B cell (primary cell): Measurements from ENCODE around the gene SLC25A13. TPM values are rescaled to one million over a fixed set of nuclear protein-coding genes. Genes with fewer than 3 reads are reported as not detected.

Experiments
- ATAC-seq: fragments of 200-7000 bp; cut with Tn5 transposase; one replicate; pipeline ENCODE4 v1.10.0; 2021; ENCODE audit warnings: low read depth, mild to moderate bottlenecking, moderate number of reproducible peaks, moderate library complexity
- CTCF ChIA-PET: fragments of 350-600 bp; sonication (Branson Sonifier 250); formaldehyde crosslinking; loops from one replicate; lab custom pipeline; 2021; ENCODE audit warnings: antibody characterized with exemption, inconsistent platforms; lab: Charles Lee
- POLR2A ChIA-PET: fragments of 350-600 bp; sonication (Branson Sonifier 250); formaldehyde crosslinking; loops from one replicate; lab custom pipeline; 2021; ENCODE audit warnings: antibody characterized with exemption; lab: Charles Lee
- DNase-seq: peaks from one replicate; pipeline ENCODE4 v3.0.0; 2013
- H2AFZ ChIP-seq: 2 replicates; pipeline ENCODE4 v1.6.1; 2012; ENCODE audit warnings: mild to moderate bottlenecking, low read depth, low read length; ENCODE audit not compliant: insufficient read depth, poor library complexity, severe bottlenecking
- H3K27ac ChIP-seq, 2 donors: 1 replicate in 1 of 2; 2 replicates in 1 of 2; pipeline ENCODE4 v1.5.1; 2012 to 2013; ENCODE audit warnings: low read length in 2 of 2, mild to moderate bottlenecking in 2 of 2, moderate library complexity in 1 of 2
- H3K27me3 ChIP-seq, 4 experiments: fragments of 200-600 bp in 1 of 4; sonication (generic) in 1 of 4; replicated peaks in 1 of 4; 1 replicate in 2 of 4; 2 replicates in 2 of 4; pipeline versions ENCODE4 v1.6.1 to v1.7.0; 2013 to 2016; ENCODE audit warnings: low read length in 3 of 4, mild to moderate bottlenecking in 2 of 4, mixed read lengths in 1 of 4, moderate library complexity in 1 of 4; ENCODE audit not compliant: insufficient read depth in 4 of 4, control insufficient read depth in 3 of 4; ENCODE audit errors: control extremely low read depth in 1 of 4
- H3K36me3 ChIP-seq, 2 experiments: replicated peaks in 1 of 2; 1 replicate in 1 of 2; 2 replicates in 1 of 2; pipeline versions ENCODE4 v1.6.1 to v1.7.1; 2013; ENCODE audit warnings: low read length in 1 of 2; ENCODE audit not compliant: insufficient read depth in 2 of 2, control insufficient read depth in 1 of 2; ENCODE audit errors: control extremely low read depth in 1 of 2, extremely low read depth in 1 of 2
- H3K4me1 ChIP-seq, 2 donors: fragments of 200-600 bp in 1 of 2; sonication (generic) in 1 of 2; 1 replicate in 1 of 2; 2 replicates in 1 of 2; pipeline versions ENCODE4 v1.5.1 to v1.6.1; 2013 to 2017; ENCODE audit warnings: low read length in 2 of 2; ENCODE audit not compliant: control insufficient read depth in 2 of 2, insufficient read depth in 2 of 2
- H3K4me2 ChIP-seq: replicated peaks from 2 replicates; pipeline ENCODE3; 2012; ENCODE audit warnings: mild to moderate bottlenecking, low read depth, low read length; ENCODE audit not compliant: poor library complexity, severe bottlenecking
- H3K4me3 ChIP-seq, 5 experiments: fragments of 200-600 bp in 1 of 5; sonication (generic) in 1 of 5; 1 replicate in 3 of 5; 2 replicates in 2 of 5; pipeline versions ENCODE4 v1.5.1 to v1.7.0; 2011 to 2016; ENCODE audit warnings: low read length in 4 of 5, mild to moderate bottlenecking in 4 of 5, low read depth in 2 of 5, control low read depth in 1 of 5, moderate library complexity in 1 of 5; ENCODE audit not compliant: insufficient read depth in 1 of 5; ENCODE audit errors: control extremely low read depth in 1 of 5, extremely low read depth in 1 of 5
- H3K79me2 ChIP-seq: fragments of 200-600 bp; sonication (generic); one replicate; pipeline ENCODE4 v1.6.0; 2016; ENCODE audit warnings: low read length; ENCODE audit not compliant: control insufficient read depth, insufficient read depth
- H3K9ac ChIP-seq: fragments of 200-600 bp; sonication (generic); 2 replicates; pipeline ENCODE4 v1.6.1; 2017; ENCODE audit warnings: mild to moderate bottlenecking, low read length, moderate library complexity
- H3K9me3 ChIP-seq, 3 donors: one replicate each; pipeline versions ENCODE4 v1.6.1 to v1.7.1; 2013; ENCODE audit warnings: low read length in 2 of 3; ENCODE audit not compliant: control insufficient read depth in 2 of 3, insufficient read depth in 1 of 3; ENCODE audit errors: control extremely low read depth in 1 of 3
- H4K20me1 ChIP-seq: 2 replicates; pipeline ENCODE4 v1.6.0; 2012; ENCODE audit warnings: mild to moderate bottlenecking, low read length; ENCODE audit not compliant: insufficient read depth, control insufficient read depth, poor library complexity, severe bottlenecking
- H3K27ac Mint-ChIP-seq: one replicate; pipeline ENCODE4 v1.8.0; 2021; ENCODE audit warnings: mixed read lengths
- H3K27me3 Mint-ChIP-seq: one replicate; pipeline ENCODE4 v1.8.0; 2021; ENCODE audit warnings: mixed read lengths
- H3K4me1 Mint-ChIP-seq: one replicate; pipeline ENCODE4 v1.8.0; 2021; ENCODE audit warnings: mixed read lengths
- H3K4me3 Mint-ChIP-seq: one replicate; pipeline ENCODE4 v1.8.0; 2021; ENCODE audit warnings: mixed read lengths
- H3K9me3 Mint-ChIP-seq: one replicate; pipeline ENCODE4 v1.8.0; 2022; ENCODE audit warnings: mixed read lengths; ENCODE audit not compliant: insufficient read depth
- EZH2 ChIP-seq: IDR thresholded peaks from 2 replicates; pipeline ENCODE4 v1.6.1; 2012; ENCODE audit warnings: borderline replicate concordance, low read depth, mild to moderate bottlenecking, moderate library complexity, low read length; ENCODE audit not compliant: insufficient read depth, poor library complexity, severe bottlenecking
- whole genome bisulfite sequencing: methylation state at CpG from one replicate; pipeline ENCODE4 v1.1.5; 2013; ENCODE audit warnings: missing lambda C conversion rate; ENCODE audit not compliant: insufficient coverage; 5-methylcytosine and 5-hydroxymethylcytosine counted together
- intact Hi-C: fragments of 100-400 bp; cut with micrococcal nuclease; formaldehyde crosslinking; loops from one replicate; pipeline ENCODE4 v1.10.0; 2022
- polyA plus RNA-seq: library from polyadenylated mRNA; depleted of rRNA; stranded (reverse); fragments of >200 nt; gene quantifications from 2 replicates; pipeline ENCODE4 v1.2.3, GENCODE V29; 2012
- total RNA-seq, 2 donors: library from RNA; stranded (reverse); fragments of 120-200 nt in 1 of 2; gene quantifications; 1 replicate in 1 of 2; 2 replicates in 1 of 2; pipeline versions ENCODE4 v1.2.3 to v1.2.4, GENCODE V29; 2013 to 2022
- TF ChIP-seq, protein P1 (sequence below): fragments of 200-600 bp; IDR thresholded peaks from one replicate; pipeline ENCODE4 v1.8.0; 2022; ENCODE audit warnings: antibody characterized with exemption, mild to moderate bottlenecking

SLC25A13 gene
- total and polyA plus RNA-seq, 2 donors (not counting 1 experiment from before 2014, with no cell fraction given) = 12.5 to 30.9 TPM

DNA sequence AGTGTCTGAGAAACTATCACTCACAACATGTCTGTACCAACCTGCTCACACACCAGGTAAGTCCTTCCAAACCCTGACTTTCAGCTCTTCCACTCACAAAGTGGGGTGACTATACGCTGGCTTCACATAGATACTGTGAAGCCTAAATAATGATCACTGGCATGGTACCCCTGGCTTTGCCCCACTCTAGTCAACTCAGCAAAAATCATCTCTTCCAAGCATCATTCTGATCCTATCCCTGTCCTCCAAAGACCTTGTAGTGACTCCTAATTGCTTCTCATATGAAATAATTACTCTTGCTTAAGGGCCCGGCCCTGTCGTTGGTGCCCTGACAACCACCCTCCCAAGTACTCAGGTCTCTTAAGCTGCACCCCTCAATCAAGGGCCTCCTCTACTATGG lies 97.8 kb downstream of the SLC25A13 start:
- H3K9me3 ChIP-seq = peaks cover 0 to 7% (median 0%) of the 10 kb centered on the region in 3 donors
- H3K4me1 ChIP-seq = no peaks in the 10 kb centered on the region
- ATAC-seq = no peak
- CTCF ChIA-PET = interaction anchor here (1.1 kb wide), 1 partner anchor 11 kb away, joined by 3 read pairs; no protein-coding TSS in a partner anchor
- no peak for DNase-seq
- no peak overlapping the region for H3K4me3 Mint-ChIP-seq
- POLR2A ChIA-PET = no interaction called here
- no peaks in the 10 kb centered on the region for H3K27me3 ChIP-seq
- no peak overlapping the region for H2AFZ ChIP-seq
- H3K4me1 Mint-ChIP-seq = no peaks in the 10 kb centered on the region
- H3K27me3 Mint-ChIP-seq = no peaks in the 10 kb centered on the region
- H3K4me2 ChIP-seq = no peak overlapping the region
- H3K9ac ChIP-seq = no peak overlapping the region
- H3K27ac Mint-ChIP-seq = no peak overlapping the region
- no peak overlapping the region for H3K4me3 ChIP-seq
- no peaks in the 10 kb centered on the region for H4K20me1 ChIP-seq
- no peak overlapping the region for H3K27ac ChIP-seq
- H3K36me3 ChIP-seq = no peaks in the 10 kb centered on the region
- no peaks in the 10 kb centered on the region for H3K9me3 Mint-ChIP-seq
- TF ChIP-seq, protein P1, sequence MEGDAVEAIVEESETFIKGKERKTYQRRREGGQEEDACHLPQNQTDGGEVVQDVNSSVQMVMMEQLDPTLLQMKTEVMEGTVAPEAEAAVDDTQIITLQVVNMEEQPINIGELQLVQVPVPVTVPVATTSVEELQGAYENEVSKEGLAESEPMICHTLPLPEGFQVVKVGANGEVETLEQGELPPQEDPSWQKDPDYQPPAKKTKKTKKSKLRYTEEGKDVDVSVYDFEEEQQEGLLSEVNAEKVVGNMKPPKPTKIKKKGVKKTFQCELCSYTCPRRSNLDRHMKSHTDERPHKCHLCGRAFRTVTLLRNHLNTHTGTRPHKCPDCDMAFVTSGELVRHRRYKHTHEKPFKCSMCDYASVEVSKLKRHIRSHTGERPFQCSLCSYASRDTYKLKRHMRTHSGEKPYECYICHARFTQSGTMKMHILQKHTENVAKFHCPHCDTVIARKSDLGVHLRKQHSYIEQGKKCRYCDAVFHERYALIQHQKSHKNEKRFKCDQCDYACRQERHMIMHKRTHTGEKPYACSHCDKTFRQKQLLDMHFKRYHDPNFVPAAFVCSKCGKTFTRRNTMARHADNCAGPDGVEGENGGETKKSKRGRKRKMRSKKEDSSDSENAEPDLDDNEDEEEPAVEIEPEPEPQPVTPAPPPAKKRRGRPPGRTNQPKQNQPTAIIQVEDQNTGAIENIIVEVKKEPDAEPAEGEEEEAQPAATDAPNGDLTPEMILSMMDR = no peak
- no peak for TF ChIP-seq EZH2
- 100% methylated on average over 3 of the region's 3 CpGs for WGBS
- intact Hi-C loops = no loop called here
- H3K79me2 ChIP-seq = no peaks in the 10 kb centered on the region

- H3K27ac ChIP-seq = no peak overlapping the region
- Mint-ChIP-seq H3K27ac (no peak overlapping the region), H3K9me3 (no peaks in the 10 kb centered on the region), H3K4me3 (no peak overlapping the region), H3K27me3 (no peaks in the 10 kb centered on the region), H3K4me1 (no peaks in the 10 kb centered on the region)
- no peaks in the 10 kb centered on the region for H3K9me3 ChIP-seq
- no peak for TF ChIP-seq EZH2
- TF ChIP-seq, protein P1 = no peak
- intact Hi-C loops = no loop called here
- H4K20me1 ChIP-seq = no peaks in the 10 kb centered on the region
- H3K36me3 ChIP-seq = no peaks in the 10 kb centered on the region
- H2AFZ ChIP-seq = no peak overlapping the region
- no CpG with 5 or more reads among the region's 5 CpGs for WGBS
- no peak overlapping the region for H3K4me2 ChIP-seq
- no peaks in the 10 kb centered on the region for H3K27me3 ChIP-seq
- H3K79me2 ChIP-seq = no peaks in the 10 kb centered on the region
- ChIA-PET POLR2A (no interaction called here), CTCF (no interaction called here)
- no peak overlapping the region for H3K4me3 ChIP-seq
- H3K9ac ChIP-seq = no peak overlapping the region
- ATAC-seq = no peak
- DNase-seq = no peak
- no peaks in the 10 kb centered on the region for H3K4me1 ChIP-seq
These were observed 100.0 kb downstream of the SLC25A13 start for GRCh38 chr7:96221888-96222287.
